Urinary bladder (tissue), 4 donors: Measurements from ENCODE around the gene TNFSF12. TPM values are rescaled to one million over a fixed set of nuclear protein-coding genes. Genes with fewer than 3 reads are reported as not detected.

ENCODE experiments used
- DNase-seq: peaks from one replicate; pipeline ENCODE4 v3.0.0-alpha.2; 2015; ENCODE audit errors: extremely low spot score
- H3K27ac ChIP-seq: one replicate; pipeline ENCODE4 v1.5.1; 2013; ENCODE audit warnings: low read depth, mild to moderate bottlenecking, moderate library complexity
- H3K36me3 ChIP-seq: one replicate; pipeline ENCODE4 v1.6.1; 2013; ENCODE audit warnings: mild to moderate bottlenecking, moderate library complexity; ENCODE audit not compliant: insufficient read depth
- H3K4me1 ChIP-seq: one replicate; pipeline ENCODE4 v1.6.1; 2013; ENCODE audit warnings: mild to moderate bottlenecking, moderate library complexity; ENCODE audit not compliant: insufficient read depth
- H3K4me3 ChIP-seq: one replicate; pipeline ENCODE4 v1.5.1; 2013; ENCODE audit warnings: low read depth, low read length
- WGBS: extraction: QIAGEN DNeasy Blood & Tissue Kit; methylation state at CpG from one replicate; pipeline ENCODE4 v1.1.7; 2013; 5-methylcytosine and 5-hydroxymethylcytosine counted together
- polyA plus RNA-seq: library from polyadenylated mRNA; stranded (reverse); fragments of 200-250 nt; gene quantifications from one replicate; pipeline ENCODE4 v1.2.3, GENCODE V29; 2013
- total RNA-seq: library from RNA; depleted of rRNA; stranded (reverse); fragments of >200 nt; gene quantifications from one replicate; pipeline ENCODE4 v1.2.3, GENCODE V29; 2014
- donor health status: healthy with polysubstance abuse.
- donor health status: healthy.

The TNFSF12 gene
- total RNA-seq = 8.5 TPM
- 87.2 TPM for polyA plus RNA-seq

DNA sequence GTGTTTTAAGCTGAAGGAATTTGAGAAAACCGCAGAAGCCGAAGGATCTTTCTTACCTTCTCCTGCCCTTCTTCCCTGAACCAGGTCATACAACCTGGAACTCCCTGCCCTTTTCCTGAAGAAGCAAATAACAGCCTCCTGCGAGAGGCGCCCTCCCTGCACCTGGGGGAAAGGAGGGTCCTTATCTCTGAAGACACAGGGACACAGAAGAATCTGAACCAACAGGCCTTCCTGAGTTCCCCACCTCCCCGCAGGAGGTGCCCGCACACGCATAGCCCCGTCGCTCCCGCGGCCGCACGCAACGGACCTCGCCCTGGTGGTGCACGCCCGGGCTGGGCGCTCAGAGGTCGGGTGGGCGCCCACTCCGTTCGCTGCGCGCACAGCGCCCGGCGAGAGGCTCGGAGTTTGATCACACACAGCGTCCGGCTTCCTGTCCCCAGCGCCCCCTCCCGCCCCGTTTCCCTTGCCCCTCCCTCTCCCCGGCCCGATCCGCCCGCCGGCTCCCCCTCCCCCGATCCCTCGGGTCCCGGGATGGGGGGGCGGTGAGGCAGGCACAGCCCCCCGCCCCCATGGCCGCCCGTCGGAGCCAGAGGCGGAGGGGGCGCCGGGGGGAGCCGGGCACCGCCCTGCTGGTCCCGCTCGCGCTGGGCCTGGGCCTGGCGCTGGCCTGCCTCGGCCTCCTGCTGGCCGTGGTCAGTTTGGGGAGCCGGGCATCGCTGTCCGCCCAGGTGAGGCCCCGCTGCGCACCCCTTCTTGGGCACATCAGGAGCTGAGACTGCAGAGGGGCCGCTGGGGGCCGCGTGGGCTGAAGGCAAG is at the start of gene TNFSF12:
TNFSF12 (plus strand) TSS at position 474 of the 816 bp plus-strand sequence; CDS start at position 570, 96 bp downstream.
- Histone ChIP-seq H3K36me3 (no peaks in the 10 kb centered on the region), H3K27ac (peak within 1 kb of the TSS; percentile 64), H3K4me1 (no peaks in the 10 kb centered on the region), H3K4me3 (peak within 1 kb of the TSS; percentile 74)
- 2% methylated on average over 65 of the region's 65 CpGs for WGBS
- DNase-seq = no peak

- no peak for DNase-seq
- peaks cover 23% of the 10 kb centered on the region for H3K36me3 ChIP-seq
- 92% methylated on average over 11 of the region's 11 CpGs for WGBS
Observed at GRCh38 chr17:7499161-7499560, 49.7 kb upstream of the TNFSF12 start.

DNA sequence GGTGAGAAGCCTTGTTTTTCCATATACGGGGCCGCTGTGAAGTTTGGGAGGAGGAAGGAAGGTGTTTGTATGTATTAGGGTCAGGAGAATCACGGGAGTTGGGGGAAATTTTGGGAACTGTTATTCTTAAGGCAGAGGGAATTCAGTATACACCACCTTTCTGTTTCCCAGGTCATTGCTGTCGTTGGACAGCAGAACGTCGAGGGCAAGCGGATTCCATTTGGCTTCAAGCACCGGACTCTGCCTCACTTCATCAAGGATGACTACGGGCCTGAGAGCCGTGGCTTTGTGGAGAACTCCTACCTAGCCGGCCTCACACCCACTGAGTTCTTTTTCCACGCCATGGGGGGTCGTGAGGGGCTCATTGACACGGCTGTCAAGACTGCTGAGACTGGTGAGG is 47.1 kb upstream of the TNFSF12 start:
- H3K27ac ChIP-seq = no peak overlapping the region
- DNase-seq = no peak
- H3K4me3 ChIP-seq = no peak overlapping the region
- peaks cover 23% of the 10 kb centered on the region for H3K36me3 ChIP-seq
- no peaks in the 10 kb centered on the region for H3K4me1 ChIP-seq
- 87% methylated on average over 14 of the region's 14 CpGs for WGBS

More at GRCh38 chr17:7499161-7499560, 49.7 kb upstream of the TNFSF12 start:
- Histone ChIP-seq H3K4me3 (no peak overlapping the region), H3K4me1 (no peaks in the 10 kb centered on the region), H3K27ac (no peak overlapping the region)

DNA sequence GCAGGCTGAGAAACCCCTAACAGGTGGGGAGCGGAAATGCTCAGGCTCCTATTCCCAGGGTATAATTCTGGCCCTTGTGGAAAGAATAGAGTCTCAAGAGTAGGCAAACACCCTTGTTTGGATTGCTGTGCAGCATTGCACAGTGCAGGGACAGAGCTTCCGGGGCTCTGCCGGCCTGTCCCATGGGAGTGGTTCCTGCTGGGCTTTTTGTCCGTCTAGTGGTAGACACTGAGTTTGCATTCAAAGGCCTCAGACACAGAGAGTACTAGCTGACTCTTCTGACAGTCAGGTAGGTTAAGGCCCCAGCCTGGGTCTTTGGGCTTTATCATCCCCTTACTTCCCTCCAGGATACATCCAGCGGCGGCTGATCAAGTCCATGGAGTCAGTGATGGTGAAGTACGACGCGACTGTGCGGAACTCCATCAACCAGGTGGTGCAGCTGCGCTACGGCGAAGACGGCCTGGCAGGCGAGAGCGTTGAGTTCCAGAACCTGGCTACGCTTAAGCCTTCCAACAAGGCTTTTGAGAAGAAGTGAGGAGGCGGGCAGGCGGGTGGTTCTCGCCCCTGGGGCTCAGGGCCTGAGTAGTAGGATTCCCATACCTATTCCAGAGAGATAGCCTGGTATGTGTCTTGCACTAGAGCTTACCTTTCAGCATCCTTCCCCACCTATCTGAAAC is 46.5 kb upstream of the TNFSF12 start:
- H3K27ac ChIP-seq = no peak overlapping the region
- 90% methylated on average over 20 of the region's 20 CpGs for WGBS
- H3K4me1 ChIP-seq = no peaks in the 10 kb centered on the region
- DNase-seq = no peak
- no peak overlapping the region for H3K4me3 ChIP-seq
- peaks cover 22% of the 10 kb centered on the region for H3K36me3 ChIP-seq

GRCh38 chr17:7502987-7503386 is 45.9 kb upstream of the TNFSF12 start:
- Histone ChIP-seq H3K27ac (no peak overlapping the region), H3K4me3 (no peak overlapping the region), H3K36me3 (peaks cover 18% of the 10 kb centered on the region), H3K4me1 (no peaks in the 10 kb centered on the region)
- WGBS = 84% methylated on average over 14 of the region's 14 CpGs
- no peak for DNase-seq

DNA sequence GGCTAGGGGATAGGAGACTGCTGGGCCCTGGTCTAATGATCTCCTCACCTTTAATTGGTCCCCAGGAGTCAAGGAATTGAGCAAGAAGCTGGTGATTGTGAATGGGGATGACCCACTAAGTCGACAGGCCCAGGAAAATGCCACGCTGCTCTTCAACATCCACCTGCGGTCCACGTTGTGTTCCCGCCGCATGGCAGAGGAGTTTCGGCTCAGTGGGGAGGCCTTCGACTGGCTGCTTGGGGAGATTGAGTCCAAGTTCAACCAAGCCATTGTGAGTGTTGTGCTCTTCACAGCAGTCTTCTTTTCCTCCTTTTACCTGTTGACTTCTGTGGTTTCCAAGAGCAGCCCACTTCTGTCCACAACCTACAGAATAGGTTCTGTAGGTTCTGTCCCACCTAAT is 45.3 kb upstream of the TNFSF12 start:
- H3K36me3 ChIP-seq = peaks cover 18% of the 10 kb centered on the region
- H3K4me1 ChIP-seq = no peaks in the 10 kb centered on the region
- no peak for DNase-seq
- 93% methylated on average over 8 of the region's 8 CpGs for WGBS
- H3K27ac ChIP-seq = no peak overlapping the region
- H3K4me3 ChIP-seq = no peak overlapping the region

DNA sequence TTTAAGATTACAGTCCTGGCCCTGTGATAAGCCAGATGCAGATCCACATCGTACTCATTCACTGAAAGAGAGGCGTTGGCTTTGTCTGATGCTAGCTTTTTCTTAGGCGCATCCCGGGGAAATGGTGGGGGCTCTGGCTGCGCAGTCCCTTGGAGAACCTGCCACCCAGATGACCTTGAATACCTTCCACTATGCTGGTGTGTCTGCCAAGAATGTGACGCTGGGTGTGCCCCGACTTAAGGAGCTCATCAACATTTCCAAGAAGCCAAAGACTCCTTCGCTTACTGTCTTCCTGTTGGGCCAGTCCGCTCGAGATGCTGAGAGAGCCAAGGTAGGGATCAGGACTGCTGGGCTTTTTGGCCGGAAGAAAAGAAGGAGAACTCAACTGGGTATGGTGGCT is 40.7 kb upstream of the TNFSF12 start:
- H3K4me3 ChIP-seq = no peak overlapping the region
- no peaks in the 10 kb centered on the region for H3K4me1 ChIP-seq
- H3K27ac ChIP-seq = no peak overlapping the region
- peaks cover 14% of the 10 kb centered on the region for H3K36me3 ChIP-seq
- DNase-seq = no peak
- WGBS = 82% methylated on average over 11 of the region's 11 CpGs

- WGBS = 92% methylated on average over 9 of the region's 9 CpGs
- H3K4me3 ChIP-seq = no peak overlapping the region
- H3K4me1 ChIP-seq = no peaks in the 10 kb centered on the region
- peaks cover 14% of the 10 kb centered on the region for H3K36me3 ChIP-seq
- DNase-seq = no peak
- H3K27ac ChIP-seq = no peak overlapping the region
Observed at GRCh38 chr17:7508846-7509245, 40.0 kb upstream of the TNFSF12 start.

GRCh38 chr17:7509937-7510336 is 38.9 kb upstream of the TNFSF12 start:
- 79% methylated on average over 5 of the region's 5 CpGs for WGBS
- H3K27ac ChIP-seq = no peak overlapping the region
- H3K36me3 ChIP-seq = peaks cover 12% of the 10 kb centered on the region

GRCh38 chr17:7511108-7511507 is 37.8 kb upstream of the TNFSF12 start:
- no peak for DNase-seq
- 78% methylated on average over 10 of the region's 10 CpGs for WGBS
- H3K27ac ChIP-seq = no peak overlapping the region
- peaks cover 12% of the 10 kb centered on the region for H3K36me3 ChIP-seq
- no peak overlapping the region for H3K4me3 ChIP-seq
- no peaks in the 10 kb centered on the region for H3K4me1 ChIP-seq

More at GRCh38 chr17:7509937-7510336, 38.9 kb upstream of the TNFSF12 start:
- DNase-seq = no peak
- H3K4me1 ChIP-seq = no peaks in the 10 kb centered on the region
- no peak overlapping the region for H3K4me3 ChIP-seq

GRCh38 chr17:7512105-7512504 is 36.8 kb upstream of the TNFSF12 start:
- Histone ChIP-seq H3K36me3 (peaks cover 12% of the 10 kb centered on the region), H3K4me3 (no peak overlapping the region)
- WGBS = 90% methylated on average over 15 of the region's 15 CpGs

GRCh38 chr17:7512824-7513540 is 35.9 kb upstream of the TNFSF12 start:
- Histone ChIP-seq H3K36me3 (peaks cover 12% of the 10 kb centered on the region), H3K4me1 (no peaks in the 10 kb centered on the region), H3K4me3 (no peak overlapping the region), H3K27ac (no peak overlapping the region)
- WGBS = 88% methylated on average over 20 of the region's 20 CpGs
- no peak for DNase-seq

More at GRCh38 chr17:7512105-7512504, 36.8 kb upstream of the TNFSF12 start:
- no peak overlapping the region for H3K27ac ChIP-seq
- no peak for DNase-seq
- no peaks in the 10 kb centered on the region for H3K4me1 ChIP-seq

GRCh38 chr17:7513850-7514419 is 34.9 kb upstream of the TNFSF12 start:
- no peak for DNase-seq
- H3K36me3 ChIP-seq = peaks cover 12% of the 10 kb centered on the region
- H3K4me3 ChIP-seq = no peak overlapping the region
- no peaks in the 10 kb centered on the region for H3K4me1 ChIP-seq
- no peak overlapping the region for H3K27ac ChIP-seq
- WGBS = 72% methylated on average over 17 of the region's 17 CpGs
